K562 (cell line): ENCODE results near the gene HTR3C. TPM values are rescaled to one million over a fixed set of nuclear protein-coding genes. Genes with fewer than 3 reads are reported as not detected.
A peak's percentile ranks its signal among the peaks of the same experiment; 100 is the strongest.

Experiments
- CTBP1 ChIP-seq: fragments of 450-650 bp; IDR thresholded peaks from 2 replicates; pipeline ENCODE4 v1.6.1; 2016; ENCODE audit warnings: borderline replicate concordance
- FOS ChIP-seq: IDR thresholded peaks from 3 replicates; pipeline ENCODE4 v1.6.1; 2011; ENCODE audit not compliant: insufficient read length; ENCODE audit errors: extremely low read depth
- KAT8 ChIP-seq: fragments of 450-650 bp; IDR thresholded peaks from 2 replicates; pipeline ENCODE4 v1.6.1; 2016; ENCODE audit warnings: low read depth, mild to moderate bottlenecking
- MAFG ChIP-seq: fragments of 450-650 bp; conservative IDR thresholded peaks from 2 replicates; pipeline ENCODE4 v1.6.1; 2016; ENCODE audit warnings: missing genetic modification characterization, missing compliant biosample characterization
- MAX ChIP-seq: sonication (generic); formaldehyde crosslinking; IDR thresholded peaks from 2 replicates; pipeline ENCODE4 v1.9.0; 2022; ENCODE audit warnings: mild to moderate bottlenecking, missing genetic modification reagents
- NFRKB ChIP-seq: fragments of 450-650 bp; IDR thresholded peaks from 2 replicates; pipeline ENCODE4 v1.6.1; 2016; ENCODE audit warnings: low read depth
- RNF219 ChIP-seq: fragments of 250-450 bp; sonication (Bioruptor Pico); IDR thresholded peaks from 2 replicates; pipeline ENCODE4 v1.5.0; 2022; ENCODE audit warnings: mild to moderate bottlenecking
- TOE1 ChIP-seq, 2 experiments: fragments of 450-650 bp in 1 of 2; sonication (generic) in 1 of 2; formaldehyde crosslinking in 1 of 2; IDR thresholded peaks; 2 replicates each; pipeline versions ENCODE4 v1.7.1 to v1.8.0; 2016 to 2022; ENCODE audit warnings: borderline replicate concordance in 2 of 2, mild to moderate bottlenecking in 2 of 2, antibody characterized with exemption in 1 of 2, inconsistent platforms in 1 of 2, low read depth in 1 of 2, missing genetic modification reagents in 1 of 2, moderate library complexity in 1 of 2
- TSHZ1 ChIP-seq: fragments of 250-450 bp; sonication (Bioruptor Pico); IDR thresholded peaks from 2 replicates; pipeline ENCODE4 v1.4.0; 2020; ENCODE audit warnings: mild to moderate bottlenecking, moderate library complexity
- ZBTB17 ChIP-seq: fragments of 450-650 bp; formaldehyde crosslinking; IDR thresholded peaks from 2 replicates; pipeline ENCODE4 v1.4.0; 2020; ENCODE audit warnings: mild to moderate bottlenecking
- ZHX1 ChIP-seq: fragments of 150-350 bp; conservative IDR thresholded peaks from 2 replicates; pipeline ENCODE4 v1.6.1; 2014; ENCODE audit warnings: low read length
- ZNF165 ChIP-seq: fragments of 250-450 bp; sonication (Bioruptor Pico); IDR thresholded peaks from 2 replicates; pipeline ENCODE4 v1.4.0; 2020; ENCODE audit warnings: borderline replicate concordance
- ZNF398 ChIP-seq: fragments of 250-450 bp; sonication (Bioruptor Pico); IDR thresholded peaks from 2 replicates; pipeline ENCODE4 v1.8.0; 2021; ENCODE audit warnings: moderate library complexity, mild to moderate bottlenecking, inconsistent platforms
- ZNF655 ChIP-seq: fragments of 250-450 bp; sonication (Bioruptor Pico); IDR thresholded peaks from 2 replicates; pipeline ENCODE4 v1.5.0; 2021
- ZNF76 ChIP-seq: fragments of 250-450 bp; sonication (Bioruptor Pico); IDR thresholded peaks from 2 replicates; pipeline ENCODE4 v1.4.0; 2020; ENCODE audit warnings: mild to moderate bottlenecking, moderate library complexity, borderline replicate concordance
- polyA plus RNA-seq, 8 experiments: library from polyadenylated mRNA; depleted of rRNA in 4 of 8; stranded (reverse) in 5 of 8; unstranded in 3 of 8; fragments of >200 nt; fragmentation: Nextera tagmentation in 2 of 8; fragmentation: Illumina TruSeq in 1 of 8; extraction: Ambion mirVana in 2 of 8; extraction: Trizol in 1 of 8; gene quantifications; 2 replicates each; pipeline versions ENCODE4 v1.2.1 to v1.2.3, GENCODE V29; 2011 to 2014; ENCODE audit warnings: inconsistent platforms in 1 of 8, missing spikeins in 1 of 8
- total RNA-seq, 7 experiments: library from RNA; depleted of rRNA in 6 of 7; stranded (reverse); fragments of >200 nt in 6 of 7; fragmentation: Illumina TruSeq in 2 of 7; extraction: Trizol in 2 of 7; gene quantifications; 2 replicates each; pipeline versions ENCODE4 v1.2.1 to v1.2.3, GENCODE V29; 2011 to 2021; ENCODE audit warnings: low replicate concordance in 1 of 7

The HTR3C gene
- total and polyA plus RNA-seq, 9 of the 15 experiments (the other 6 are each of a cell fraction or from before 2014, with no cell fraction given), result 0.04 to 0.06 TPM; not detected in 7

- no peak for TF ChIP-seq ZNF398 (CRISPR knock-in tag)
- 0 out of 2 replicates have a peak, but pooled peaks have one; percentile 49 for TF ChIP-seq CTBP1
- no peak for TF ChIP-seq TSHZ1 (CRISPR knock-in tag)
- TF ChIP-seq MAFG (tag), result peak; percentile 99
- TF ChIP-seq ZBTB17 (CRISPR knock-in tag), result no peak
- no peak for TF ChIP-seq RNF219 (CRISPR knock-in tag)
- TF ChIP-seq ZHX1, result no peak
- no peak for TF ChIP-seq ZNF76 (CRISPR knock-in tag)
- TF ChIP-seq KAT8, result no peak
- no peak for TF ChIP-seq ZNF165 (CRISPR knock-in tag)
- no peak; the same call in 1 of the 2 replicates for TF ChIP-seq NFRKB
- no peak for TF ChIP-seq MAX
- TF ChIP-seq TOE1 (IDR thresholded peaks at IDR 0.05; ENCODE audit: borderline replicate concordance), result no peak
- TF ChIP-seq TOE1 (CRISPR knock-in tag; IDR thresholded peaks at IDR 0.05; ENCODE audit: borderline replicate concordance, low read depth), result no peak
- TF ChIP-seq ZNF655 (CRISPR knock-in tag), result no peak
- no peak for TF ChIP-seq FOS
These were observed 46.8 kb upstream of the HTR3C start (continued) for GRCh38 chr3:184005941-184006507.
